Right hindlimb (tissue), 1 donor: ENCODE results near the gene ZCCHC10.
A peak's percentile ranks its signal among the peaks of the same experiment; 100 is the strongest.
"Not testable (repeated sequence)": the region's sequence is repeated elsewhere in the genome, so short reads cannot be mapped to it uniquely, and the experiment has no call there.

Experiments
- DNase-seq: peaks from one replicate; pipeline ENCODE4 v3.0.0-alpha.2; 2018

ZCCHC10 gene

GRCh38 chr5:133025804-133026663 is at the start of gene ZCCHC10:
Gene ZCCHC10 (minus strand): TSS chr5:133026549. CDS start chr5:133026537, 12 bp downstream.
- DNase-seq, result peak; percentile 97

GRCh38 chr5:133075572-133076536 is 49.5 kb upstream of the ZCCHC10 start:
- DNase-seq, result no peak

DNA sequence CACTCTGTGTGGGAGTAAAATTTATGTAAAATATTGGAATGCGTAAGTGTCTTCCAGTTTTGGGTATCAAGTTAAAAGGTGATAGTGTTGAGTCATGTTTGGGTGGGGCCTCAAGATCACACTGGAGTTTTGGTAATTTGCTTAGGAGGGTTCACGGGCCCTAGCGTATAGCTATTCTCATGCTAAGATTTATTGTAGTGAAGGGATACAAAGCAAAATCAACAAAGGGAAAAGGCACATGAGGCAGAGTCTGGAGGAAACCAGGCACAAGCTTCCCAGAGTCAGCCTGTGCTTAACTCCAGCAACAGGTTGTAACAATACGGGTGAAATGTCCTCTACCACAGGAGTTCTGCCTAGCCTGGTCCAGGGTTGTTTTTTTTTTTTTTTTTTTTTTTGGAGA is 45.7 kb upstream of the ZCCHC10 start:
- no peak for DNase-seq

- DNase-seq, result no peak
Measured at GRCh38 chr5:133066045-133066444, 39.7 kb upstream of the ZCCHC10 start.

DNA sequence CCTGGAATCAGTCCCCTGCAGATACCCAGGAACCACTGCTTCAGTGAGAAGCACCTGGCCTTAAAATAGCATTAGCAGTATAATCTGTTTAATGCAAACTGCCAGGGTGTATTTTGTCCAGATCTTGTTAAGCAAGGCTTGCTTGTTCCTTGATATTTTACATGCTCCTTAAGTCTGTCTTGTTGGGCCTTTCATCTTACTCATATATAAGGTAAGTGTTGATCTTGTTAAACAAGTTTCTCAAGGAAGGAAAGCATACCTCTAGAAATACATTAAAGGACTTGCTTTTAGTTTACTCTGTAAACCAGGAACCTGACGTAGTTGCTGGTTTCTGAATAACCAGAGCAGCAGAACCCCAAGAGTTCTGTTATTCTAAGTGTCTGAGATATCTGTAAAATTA is 39.1 kb upstream of the ZCCHC10 start:
- no peak for DNase-seq

- no peak for DNase-seq
Measured at GRCh38 chr5:133063965-133064364, 37.6 kb upstream of the ZCCHC10 start.

GRCh38 chr5:133062276-133062675 is 35.9 kb upstream of the ZCCHC10 start:
- DNase-seq, result no peak

- DNase-seq, result no peak
Measured at GRCh38 chr5:133059621-133060020, 33.3 kb upstream of the ZCCHC10 start.

GRCh38 chr5:133056891-133057290 is 30.5 kb upstream of the ZCCHC10 start:
- no peak for DNase-seq

- no peak for DNase-seq
Measured at GRCh38 chr5:133054697-133055471, 28.5 kb upstream of the ZCCHC10 start.

DNA sequence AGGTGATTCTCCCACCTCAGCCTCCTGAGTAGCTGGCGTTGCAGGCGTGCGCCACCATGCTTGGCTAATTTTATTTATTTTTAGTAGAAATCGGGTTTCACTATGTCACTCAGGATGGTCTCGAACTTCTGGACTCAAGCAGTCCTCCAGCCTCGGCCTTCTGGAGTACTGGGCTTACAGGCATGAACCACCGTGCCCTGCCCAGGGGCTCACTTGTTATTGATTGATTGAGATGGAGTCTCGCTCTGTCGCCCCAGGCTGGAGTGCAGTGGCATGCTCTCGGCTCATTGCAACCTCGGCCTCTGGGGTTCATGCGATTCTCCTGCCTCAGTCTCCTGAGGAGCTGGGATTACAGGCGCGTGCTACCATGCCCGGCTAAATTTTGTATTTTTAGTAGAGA is 27.1 kb upstream of the ZCCHC10 start:
- no peak for DNase-seq

GRCh38 chr5:133052317-133053175 is 26.2 kb upstream of the ZCCHC10 start:
- peak; percentile 59 for DNase-seq

DNA sequence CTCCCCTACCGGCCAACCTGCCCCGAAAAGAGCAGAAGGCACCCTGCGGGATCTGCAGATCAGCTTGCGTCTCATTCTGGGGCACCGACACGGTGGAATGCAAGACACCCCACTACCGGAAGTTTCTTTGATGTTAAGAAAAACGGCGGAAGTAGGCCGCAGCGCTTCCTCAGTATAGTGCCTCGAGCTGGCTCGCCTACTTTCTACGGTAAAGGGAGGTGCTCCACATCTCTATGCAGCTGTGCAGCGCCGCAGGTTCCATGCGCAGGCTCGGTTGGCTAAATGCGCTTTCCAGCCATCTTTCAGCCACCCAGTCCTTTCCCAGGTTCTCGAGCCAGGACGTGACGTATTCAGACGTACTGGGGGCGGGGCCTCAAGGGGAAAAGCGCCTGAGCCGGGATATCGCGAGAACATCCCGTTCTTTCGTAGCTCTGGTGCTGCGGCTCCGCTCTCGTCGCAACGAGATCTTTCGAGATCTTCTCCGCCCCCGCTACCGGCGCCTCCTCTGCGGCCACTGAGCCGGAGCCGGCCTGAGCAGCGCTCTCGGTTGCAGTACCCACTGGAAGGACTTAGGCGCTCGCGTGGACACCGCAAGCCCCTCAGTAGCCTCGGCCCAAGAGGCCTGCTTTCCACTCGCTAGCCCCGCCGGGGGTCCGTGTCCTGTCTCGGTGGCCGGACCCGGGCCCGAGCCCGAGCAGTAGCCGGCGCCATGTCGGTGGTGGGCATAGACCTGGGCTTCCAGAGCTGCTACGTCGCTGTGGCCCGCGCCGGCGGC is 25.4 kb upstream of the ZCCHC10 start, which contains the start of gene HSPA4:
Gene HSPA4, plus strand, starts transcription at position 472 of the 775 bp plus-strand sequence. Its CDS starts 238 bp downstream, at position 710.
- peak; percentile 98 for DNase-seq

DNA sequence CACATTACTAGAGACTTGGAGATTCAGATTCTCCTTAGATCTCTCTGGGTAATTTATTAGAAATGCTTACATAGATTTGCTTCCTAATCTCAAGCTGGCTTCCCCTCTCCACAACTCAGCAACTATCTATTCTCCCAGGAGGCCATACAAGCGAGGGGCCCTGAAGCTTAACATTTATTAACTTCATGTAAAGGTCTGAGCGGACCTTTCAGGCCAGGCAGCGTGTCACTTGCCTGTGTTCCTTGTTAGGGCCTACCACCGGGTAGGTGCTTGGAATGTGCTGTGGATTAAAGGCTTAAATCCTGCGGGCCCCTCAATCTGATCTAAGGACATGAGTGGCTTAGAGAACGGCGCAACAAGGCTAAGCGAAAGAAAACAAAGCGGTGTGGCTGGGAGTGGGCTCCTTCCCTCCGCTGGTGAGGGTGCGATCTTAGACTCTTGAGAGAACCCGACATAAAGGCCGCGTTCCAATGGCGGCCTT is 24.8 kb upstream of the ZCCHC10 start:
- no peak for DNase-seq

- DNase-seq, result no peak
Measured at GRCh38 chr5:133050521-133050920, 24.2 kb upstream of the ZCCHC10 start.

DNA sequence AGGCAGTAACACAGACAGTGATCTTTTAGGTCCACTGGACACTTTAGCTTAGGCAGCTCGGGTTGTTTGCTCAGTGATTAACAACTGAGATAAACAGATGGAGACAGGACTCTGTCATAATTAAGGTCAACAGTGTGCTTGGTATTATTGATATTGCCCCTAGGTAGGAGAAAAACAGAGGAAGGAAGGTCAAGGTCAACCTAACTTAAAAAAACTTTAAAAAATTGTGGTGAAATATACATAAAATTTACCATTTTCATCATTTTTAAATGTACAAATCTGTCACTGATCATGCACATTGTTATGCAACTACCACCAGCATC is 23.3 kb upstream of the ZCCHC10 start:
- DNase-seq, result no peak

GRCh38 chr5:133048993-133049725 is 22.8 kb upstream of the ZCCHC10 start:
- DNase-seq, result no peak

- DNase-seq, result no peak
Measured at GRCh38 chr5:133047404-133047803, 21.1 kb upstream of the ZCCHC10 start.

- not testable (repeated sequence) for DNase-seq
Measured at GRCh38 chr5:133046560-133046959, 20.2 kb upstream of the ZCCHC10 start.

GRCh38 chr5:133041910-133042309 is 15.6 kb upstream of the ZCCHC10 start:
- no peak for DNase-seq
